PC-3 (cell line): ENCODE results near the gene CEP68. TPM values are rescaled to one million over a fixed set of nuclear protein-coding genes. Genes with fewer than 3 reads are reported as not detected.
A peak's percentile ranks its signal among the peaks of the same experiment; 100 is the strongest.

Source experiments
- ATAC-seq: fragments of 200-7000 bp; cut with Tn5 transposase; 2 replicates; pipeline ENCODE4 v1.9.1; 2020; ENCODE audit warnings: mild to moderate bottlenecking, moderate library complexity
- Bru-seq: library from RNA; stranded (reverse); fragments of 400-500 nt; gene quantifications from one replicate; lab custom pipeline; 2021; lab: Mats Ljungman, UMichigan
- BruChase-seq, 2 experiments: library from RNA; stranded (reverse); fragments of 400-500 nt; gene quantifications; one replicate each; lab custom pipeline; 2021; lab: Mats Ljungman, UMichigan
- BruUV-seq: library from RNA; stranded (reverse); fragments of 400-500 nt; replicated peaks from 2 replicates; lab custom pipeline; 2021; lab: Mats Ljungman, UMichigan
- CTCF ChIA-PET: fragments of 300-600 bp; sonication (Branson Sonifier 250); formaldehyde crosslinking; loops from one replicate; lab custom pipeline; 2022; ENCODE audit warnings: antibody characterized with exemption; lab: Charles Lee
- POLR2A ChIA-PET: fragments of 300-600 bp; sonication (Branson Sonifier 250); formaldehyde crosslinking; loops from one replicate; lab custom pipeline; 2022; ENCODE audit warnings: antibody characterized with exemption; ENCODE audit not compliant: unreplicated experiment; lab: Charles Lee
- DNase-seq: peaks from one replicate; pipeline ENCODE4 v3.0.0-alpha.2; 2015
- H2AFZ ChIP-seq: fragments of 300-600 bp; sonication (generic); 2 replicates; pipeline ENCODE4 v1.6.0; 2016; ENCODE audit warnings: antibody characterized with exemption, low read length
- H3F3A ChIP-seq: fragments of 300-600 bp; sonication (generic); one replicate; pipeline ENCODE4 v1.6.0; 2017; ENCODE audit warnings: antibody characterized with exemption, low read length, control low read depth, mild to moderate bottlenecking; ENCODE audit not compliant: unreplicated experiment
- H3K27ac ChIP-seq: fragments of 300-600 bp; sonication (generic); 2 replicates; pipeline ENCODE4 v1.5.1; 2016; ENCODE audit warnings: mild to moderate bottlenecking, low read length
- H3K27me3 ChIP-seq: fragments of 300-600 bp; sonication (generic); 2 replicates; pipeline ENCODE4 v1.6.1; 2016; ENCODE audit warnings: low read length, mixed read lengths
- H3K36me3 ChIP-seq: fragments of 300-600 bp; sonication (generic); 2 replicates; pipeline ENCODE4 v1.6.1; 2016; ENCODE audit warnings: low read depth, mixed run types, low read length, mixed read lengths
- H3K4me1 ChIP-seq: fragments of 300-600 bp; sonication (generic); 2 replicates; pipeline ENCODE4 v1.5.1; 2016; ENCODE audit warnings: low read length; ENCODE audit not compliant: insufficient read depth
- H3K4me2 ChIP-seq: fragments of 300-600 bp; sonication (generic); 2 replicates; pipeline ENCODE4 v1.6.0; 2016; ENCODE audit warnings: low read length
- H3K4me3 ChIP-seq: fragments of 300-600 bp; sonication (generic); 2 replicates; pipeline ENCODE4 v1.5.1; 2016; ENCODE audit warnings: mild to moderate bottlenecking, low read length, mixed read lengths
- H3K79me2 ChIP-seq: fragments of 300-600 bp; sonication (generic); 2 replicates; pipeline ENCODE4 v1.6.1; 2017; ENCODE audit warnings: low read length, mixed read lengths
- H3K9ac ChIP-seq: fragments of 300-600 bp; sonication (generic); 2 replicates; pipeline ENCODE4 v1.6.0; 2016; ENCODE audit warnings: mild to moderate bottlenecking, low read length
- H3K9me2 ChIP-seq: fragments of 300-600 bp; sonication (generic); replicated peaks from 2 replicates; pipeline ENCODE4 v1.6.1; 2016; ENCODE audit warnings: mixed run types, low read length, mixed read lengths
- H3K9me3 ChIP-seq: fragments of 300-600 bp; sonication (generic); 2 replicates; pipeline ENCODE4 v1.6.1; 2016; ENCODE audit warnings: low read length, mixed read lengths
- H4K20me1 ChIP-seq: fragments of 300-600 bp; sonication (generic); 2 replicates; pipeline ENCODE4 v1.6.1; 2016; ENCODE audit warnings: low read length, mixed read lengths
- EZH2 ChIP-seq: fragments of 300-600 bp; sonication (generic); IDR thresholded peaks from one replicate; pipeline ENCODE4 v1.6.1; 2017; ENCODE audit warnings: antibody characterized with exemption, mild to moderate bottlenecking, low read length; ENCODE audit not compliant: unreplicated experiment
- EZH2phosphoT487 ChIP-seq: fragments of 300-600 bp; sonication (generic); IDR thresholded peaks from 2 replicates; pipeline ENCODE4 v1.6.1; 2018; ENCODE audit warnings: mild to moderate bottlenecking, antibody characterized with exemption, low read length, borderline replicate concordance
- intact Hi-C: fragments of 100-400 bp; cut with micrococcal nuclease; formaldehyde crosslinking; loops from 2 replicates; pipeline ENCODE4 v1.9.0; 2023
- long read RNA-seq: library from polyadenylated mRNA; unstranded; transcript quantifications from one replicate; pipeline ENCODE4 v2.0.0, GENCODE V29; 2021; ENCODE audit not compliant: unreplicated experiment
- total RNA-seq: library from RNA; depleted of rRNA; stranded (reverse); fragments of >200 nt; gene quantifications from 2 replicates; pipeline ENCODE4 v1.2.3, GENCODE V29; 2014; rRNA removed
- TF ChIP-seq, protein P1 (sequence below): fragments of 300-600 bp; sonication (generic); conservative IDR thresholded peaks from 2 replicates; pipeline ENCODE4 v1.5.1; 2017; ENCODE audit warnings: antibody characterized with exemption, low read depth, mild to moderate bottlenecking, low read length

Gene CEP68
- 3.4 and 7.0 TPM in 2 replicates for total RNA-seq
- Bru-seq, nascent RNA: percentile 61 among the genes with signal in this experiment
- BruChase-seq, experiment 1, labeled RNA remaining after a 6-hour chase: percentile 41 among the genes with signal in this experiment
- BruChase-seq, experiment 2, labeled RNA remaining after a 2-hour chase: percentile 55 among the genes with signal in this experiment
- long read RNA-seq, full-length matches to known transcripts: 1 of 40 reads
- long read RNA-seq, partial matches to known transcripts: 20 of 40 reads
- long read RNA-seq, other reads (novel, unspliced or antisense): 19 of 40 reads

- POLR2A ChIA-PET: interaction anchor here (0.6 to 1.1 kb wide), 7 partner anchors 8 to 358 kb away, joined by 3 to 34 read pairs (median 4); partner anchors contain the start of gene ACTR2
- no peaks in the 10 kb centered on the region for H3K36me3 ChIP-seq
- H3K4me3 ChIP-seq: peak within 1 kb of the TSS; percentile 83
- H3K79me2 ChIP-seq: peaks cover 16% of the 10 kb centered on the region
- intact Hi-C loops: no loop called here
- no peaks in the 10 kb centered on the region for H3F3A ChIP-seq
- peak; percentile 98 for DNase-seq
- CTCF ChIA-PET: interaction anchor here (0.6 to 1.4 kb wide), 3 partner anchors 8 to 139 kb away, joined by 3 to 6 read pairs (median 5); no protein-coding TSS in a partner anchor
- peak; percentile 95 for ATAC-seq
- H3K4me2 ChIP-seq: peak within 1 kb of the TSS; percentile 90
- no peaks in the 10 kb centered on the region for H3K9me3 ChIP-seq
- no TSS peak for BruUV-seq
- H3K27me3 ChIP-seq: no peaks in the 10 kb centered on the region
- H3K27ac ChIP-seq: no peak within 1 kb of the TSS
- no peaks in the 10 kb centered on the region for H4K20me1 ChIP-seq
- peak within 1 kb of the TSS; percentile 96 for H2AFZ ChIP-seq
- no peak for TF ChIP-seq EZH2
- TF ChIP-seq, protein P1, sequence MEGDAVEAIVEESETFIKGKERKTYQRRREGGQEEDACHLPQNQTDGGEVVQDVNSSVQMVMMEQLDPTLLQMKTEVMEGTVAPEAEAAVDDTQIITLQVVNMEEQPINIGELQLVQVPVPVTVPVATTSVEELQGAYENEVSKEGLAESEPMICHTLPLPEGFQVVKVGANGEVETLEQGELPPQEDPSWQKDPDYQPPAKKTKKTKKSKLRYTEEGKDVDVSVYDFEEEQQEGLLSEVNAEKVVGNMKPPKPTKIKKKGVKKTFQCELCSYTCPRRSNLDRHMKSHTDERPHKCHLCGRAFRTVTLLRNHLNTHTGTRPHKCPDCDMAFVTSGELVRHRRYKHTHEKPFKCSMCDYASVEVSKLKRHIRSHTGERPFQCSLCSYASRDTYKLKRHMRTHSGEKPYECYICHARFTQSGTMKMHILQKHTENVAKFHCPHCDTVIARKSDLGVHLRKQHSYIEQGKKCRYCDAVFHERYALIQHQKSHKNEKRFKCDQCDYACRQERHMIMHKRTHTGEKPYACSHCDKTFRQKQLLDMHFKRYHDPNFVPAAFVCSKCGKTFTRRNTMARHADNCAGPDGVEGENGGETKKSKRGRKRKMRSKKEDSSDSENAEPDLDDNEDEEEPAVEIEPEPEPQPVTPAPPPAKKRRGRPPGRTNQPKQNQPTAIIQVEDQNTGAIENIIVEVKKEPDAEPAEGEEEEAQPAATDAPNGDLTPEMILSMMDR: no peak
- TF ChIP-seq EZH2phosphoT487: no peak
- no peaks in the 10 kb centered on the region for H3K9me2 ChIP-seq
- H3K9ac ChIP-seq: peak within 1 kb of the TSS; percentile 71
- peaks cover 11% of the 10 kb centered on the region for H3K4me1 ChIP-seq
Measured at GRCh38 chr2:65056215-65057053, at the start of gene CEP68. Gene CEP68 (plus strand): TSS chr2:65056416. CDS start chr2:65069445, 13,029 bp downstream.

DNA sequence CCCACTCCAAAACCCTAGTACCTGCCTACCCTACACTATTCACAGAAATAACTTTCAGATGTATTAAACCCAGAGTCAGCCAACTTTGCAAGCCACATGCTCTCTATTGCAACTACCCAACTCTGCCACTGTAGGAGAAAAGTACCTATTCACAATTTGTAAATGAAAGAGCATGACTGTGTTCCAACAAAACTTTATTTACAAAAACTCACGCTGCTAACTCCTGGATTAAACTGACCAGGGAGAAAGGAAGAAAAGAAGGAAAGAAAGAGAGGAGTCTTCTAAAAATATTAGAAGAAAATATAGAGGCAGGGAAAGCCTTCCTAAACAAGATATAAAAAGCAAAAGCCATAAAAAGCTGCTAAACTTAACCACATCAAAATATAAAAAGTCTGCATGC, 42.4 kb upstream of the CEP68 start:
- no peak overlapping the region for H3K4me2 ChIP-seq
- no peaks in the 10 kb centered on the region for H3K27me3 ChIP-seq
- no peak overlapping the region for H2AFZ ChIP-seq
- H3K36me3 ChIP-seq: no peaks in the 10 kb centered on the region
- no peaks in the 10 kb centered on the region for H4K20me1 ChIP-seq
- POLR2A ChIA-PET: no interaction called here
- no peak overlapping the region for H3K27ac ChIP-seq
- BruUV-seq: no TSS peak
- no peaks in the 10 kb centered on the region for H3F3A ChIP-seq
- no peaks in the 10 kb centered on the region for H3K9me2 ChIP-seq
- intact Hi-C loops: no loop called here
- H3K9me3 ChIP-seq: no peaks in the 10 kb centered on the region
- H3K9ac ChIP-seq: no peak overlapping the region
- TF ChIP-seq, protein P1: no peak
- TF ChIP-seq EZH2phosphoT487 (no peak), EZH2 (no peak)
- H3K4me3 ChIP-seq: no peak overlapping the region
- ATAC-seq (no peak), DNase-seq (no peak)
- no peaks in the 10 kb centered on the region for H3K4me1 ChIP-seq
- CTCF ChIA-PET: no interaction called here
- no peaks in the 10 kb centered on the region for H3K79me2 ChIP-seq
